Right hindlimb (tissue), 1 donor: Measurements from ENCODE around the gene C9orf153.

ENCODE experiments used
- DNase-seq: peaks from one replicate; pipeline ENCODE4 v3.0.0-alpha.2; 2018

Gene C9orf153

GRCh38 chr9:86185872-86186271 lies 73.6 kb downstream of the C9orf153 start:
- no peak for DNase-seq

- DNase-seq, result no peak
These were observed 75.3 kb downstream of the C9orf153 start for GRCh38 chr9:86184138-86184524.

- no peak for DNase-seq
These were observed 76.0 kb downstream of the C9orf153 start for GRCh38 chr9:86183229-86184137.

- no peak for DNase-seq
These were observed 77.8 kb downstream of the C9orf153 start for GRCh38 chr9:86181379-86182315.

GRCh38 chr9:86178503-86178902 lies 81.0 kb downstream of the C9orf153 start:
- no peak for DNase-seq

- no peak for DNase-seq
These were observed 81.5 kb downstream of the C9orf153 start for GRCh38 chr9:86177995-86178394.

GRCh38 chr9:86176468-86176867 lies 83.0 kb downstream of the C9orf153 start:
- DNase-seq, result no peak

- no peak for DNase-seq
These were observed 83.6 kb downstream of the C9orf153 start for GRCh38 chr9:86175743-86176456.

GRCh38 chr9:86175223-86175622 lies 84.2 kb downstream of the C9orf153 start:
- no peak for DNase-seq
